ENCODE data around the gene ARF1.

Gene ARF1

GRCh38 chr1:228073061-228073856 lies 9.2 kb upstream of the ARF1 start:
- no peak for DNase-seq (ENCODE audit: low read depth)
- TF ChIP-seq CTCF (conservative IDR thresholded peaks at IDR 0.05; ENCODE audit: low read length), result no peak
- no peak overlapping the region for H3K4me3 ChIP-seq (ENCODE audit: low read length)

- H3K4me3 ChIP-seq (ENCODE audit: low read length), result no peak overlapping the region
- DNase-seq (ENCODE audit: low read depth), result no peak
- TF ChIP-seq CTCF (conservative IDR thresholded peaks at IDR 0.05; ENCODE audit: low read length), result peak; percentile 15; the same call in 1 of the 2 replicates
Measured at GRCh38 chr1:228073857-228074545, 8.5 kb upstream of the ARF1 start.

DNA sequence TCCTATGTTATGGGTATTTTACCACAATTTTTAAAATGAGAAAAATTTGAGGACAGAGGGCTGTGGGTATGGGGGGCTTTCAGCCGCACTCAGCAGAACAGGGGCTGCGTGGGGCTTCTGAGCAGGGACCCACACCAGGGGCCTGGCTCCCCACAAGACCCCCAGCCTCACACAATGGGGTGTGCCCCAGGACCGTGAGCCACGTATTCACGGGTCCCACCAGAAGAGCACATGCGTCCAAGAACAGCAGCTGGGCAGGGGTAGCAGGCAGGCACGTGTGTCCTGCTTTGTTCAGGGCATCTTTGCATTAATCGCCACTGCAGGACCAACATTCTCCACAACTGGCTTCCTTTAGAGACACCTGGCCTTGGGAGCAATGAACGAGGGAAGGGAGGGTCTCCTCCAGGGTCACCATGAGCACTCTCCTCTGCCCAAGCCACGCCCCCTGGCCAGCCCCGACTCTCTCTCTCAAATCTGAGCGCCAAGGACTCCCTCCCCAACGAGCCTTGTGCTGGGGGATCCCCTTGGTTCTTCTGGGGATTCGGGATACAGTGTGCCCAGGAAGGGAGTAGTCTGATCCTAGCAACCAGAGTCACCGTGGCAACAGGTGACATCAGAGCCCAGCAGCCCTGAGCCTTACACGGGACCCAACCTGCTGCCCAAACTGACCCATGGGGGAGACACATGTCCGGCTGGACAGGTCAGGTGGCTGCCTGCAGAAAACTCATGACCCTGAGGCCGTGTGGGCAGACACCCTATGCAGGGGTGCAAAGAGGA lies 7.4 kb upstream of the ARF1 start:
- H3K4me3 ChIP-seq (ENCODE audit: low read length), result no peak overlapping the region
- no peak for DNase-seq (ENCODE audit: low read depth)
- no peak for TF ChIP-seq CTCF (conservative IDR thresholded peaks at IDR 0.05; ENCODE audit: low read length)

DNA sequence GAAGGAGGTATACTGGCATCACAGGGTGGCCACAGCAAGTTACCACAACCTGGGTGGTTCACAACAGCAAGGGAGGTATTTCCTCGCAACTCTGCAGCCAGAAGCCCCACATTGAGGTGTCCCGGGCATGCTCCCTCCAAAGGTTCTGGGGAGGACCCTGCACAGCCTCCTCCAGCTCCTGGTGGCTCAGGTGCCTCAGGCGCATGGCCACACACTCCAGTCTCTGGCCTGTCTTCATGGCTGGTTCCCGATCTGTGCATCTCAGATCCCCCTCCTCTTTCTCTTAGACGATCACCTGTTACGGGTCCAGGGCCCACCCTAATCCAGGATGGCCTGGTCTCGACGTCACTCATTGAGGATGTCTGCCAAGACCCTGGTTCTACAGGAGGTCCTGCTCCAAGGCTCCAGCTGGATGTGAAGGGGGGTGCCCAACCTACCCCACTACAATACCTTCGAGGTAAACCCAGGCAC lies 6.7 kb upstream of the ARF1 start:
- TF ChIP-seq CTCF (conservative IDR thresholded peaks at IDR 0.05; ENCODE audit: low read length), result no peak
- no peak for DNase-seq (ENCODE audit: low read depth)
- no peak overlapping the region for H3K4me3 ChIP-seq (ENCODE audit: low read length)

GRCh38 chr1:228076796-228077430 lies 5.6 kb upstream of the ARF1 start:
- DNase-seq (ENCODE audit: low read depth), result no peak
- TF ChIP-seq CTCF (conservative IDR thresholded peaks at IDR 0.05; ENCODE audit: low read length), result no peak
- no peak overlapping the region for H3K4me3 ChIP-seq (ENCODE audit: low read length)

DNA sequence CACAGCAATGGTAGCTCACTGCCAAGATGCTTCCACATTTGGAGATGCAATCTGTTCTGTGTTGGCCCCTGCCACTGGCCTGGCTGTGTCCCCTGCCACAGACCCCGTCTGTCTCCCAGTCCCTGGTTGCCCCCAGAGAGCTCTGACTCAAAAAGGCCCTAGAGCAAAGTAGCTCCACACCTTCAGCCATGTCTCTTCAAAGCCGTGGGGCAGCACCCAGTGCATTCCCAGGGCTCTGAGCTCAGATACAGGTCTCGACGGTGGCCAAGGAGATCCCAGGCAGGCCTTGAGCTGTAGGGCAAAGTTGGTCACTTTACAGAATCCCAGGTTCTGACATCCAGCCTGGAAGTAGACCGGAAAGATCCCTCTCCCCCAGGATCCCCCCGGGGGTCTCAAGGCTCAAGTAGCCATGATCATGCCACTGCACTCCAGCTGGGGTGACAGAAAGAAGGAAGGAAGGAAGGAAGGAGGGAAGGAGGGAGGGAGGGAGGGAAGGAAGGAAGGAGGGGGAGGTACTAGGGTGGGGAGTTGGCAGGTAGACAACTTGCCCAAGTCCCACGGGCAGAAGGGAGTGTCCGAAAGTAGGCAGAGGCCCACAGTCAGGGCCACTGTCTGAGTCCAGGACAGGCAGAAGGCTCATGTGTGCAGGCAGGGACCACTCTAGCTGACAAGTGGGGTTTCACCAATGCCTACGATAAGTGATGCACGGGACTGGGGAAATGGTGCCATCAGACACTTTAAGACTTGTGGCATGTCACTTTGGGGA lies 4.8 kb upstream of the ARF1 start:
- no peak for TF ChIP-seq CTCF (conservative IDR thresholded peaks at IDR 0.05; ENCODE audit: low read length)
- no peak for DNase-seq (ENCODE audit: low read depth)

More for the DNA sequence above, 4.8 kb upstream of the ARF1 start:
- H3K4me3 ChIP-seq (ENCODE audit: low read length), result no peak overlapping the region
